Keratinocyte (primary cell): Measurements from ENCODE around the gene RAPGEF1.

Experiments
- CTCF ChIP-seq, 3 experiments: IDR thresholded peaks in 1 of 3; conservative IDR thresholded peaks in 1 of 3; optimal IDR thresholded peaks in 1 of 3; 2 replicates in 2 of 3; 3 replicates in 1 of 3; pipeline versions ENCODE3 to v1.5.1; 2011; ENCODE audit warnings: low read length in 3 of 3, mild to moderate bottlenecking in 3 of 3, moderate library complexity in 2 of 3, control low read depth in 1 of 3, inconsistent platforms in 1 of 3; ENCODE audit not compliant: insufficient read depth in 2 of 3; ENCODE audit errors: extremely low read depth in 1 of 3
- EZH2 ChIP-seq: IDR thresholded peaks from one replicate; pipeline ENCODE4 v1.6.1; 2012; ENCODE audit warnings: inconsistent platforms, mild to moderate bottlenecking, low read length, moderate library complexity

DNA sequence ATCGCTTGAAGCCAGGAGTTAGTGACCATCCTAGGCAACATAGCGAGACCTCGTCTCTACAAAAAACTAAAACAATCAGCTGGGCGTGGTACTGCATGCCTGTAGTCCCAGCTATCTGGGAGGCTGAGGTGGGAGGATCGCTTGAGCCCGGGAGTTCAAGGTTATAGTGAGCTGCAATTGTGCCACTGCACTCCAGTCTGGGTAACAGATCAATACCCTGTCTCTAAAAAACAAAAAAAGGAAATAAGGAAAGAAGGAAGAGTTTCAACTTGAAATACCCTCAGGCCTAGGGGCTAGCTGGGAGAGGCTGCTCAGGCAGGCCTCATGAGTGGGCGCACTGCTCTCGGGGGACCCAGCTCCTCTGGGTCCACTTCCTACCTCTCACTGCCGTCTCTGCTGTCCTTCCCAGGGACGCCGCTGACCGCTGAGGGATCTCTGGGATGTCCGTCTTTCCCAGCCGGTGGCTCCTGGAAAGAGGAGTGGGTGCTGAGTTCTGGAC lies 138.1 kb downstream of the RAPGEF1 start:
- no peak for TF ChIP-seq CTCF (optimal IDR thresholded peaks at IDR 0.05 in 1 of 3, IDR thresholded peaks at IDR 0.05 in 1 of 3, conservative IDR thresholded peaks at IDR 0.05 in 1 of 3; ENCODE audit: extremely low read depth in 1 of 3, insufficient read depth in 2 of 3, low read length in 3 of 3)
- TF ChIP-seq EZH2, result no peak
